ENCODE results near the gene NR6A1. TPM values are rescaled to one million over a fixed set of nuclear protein-coding genes. Genes with fewer than 3 reads are reported as not detected.

The NR6A1 gene
- total and polyA plus RNA-seq, 2 of the 13 experiments (the other 11 are each of a cell fraction or from before 2014, with no cell fraction given): 28.1 to 31.5 TPM

DNA sequence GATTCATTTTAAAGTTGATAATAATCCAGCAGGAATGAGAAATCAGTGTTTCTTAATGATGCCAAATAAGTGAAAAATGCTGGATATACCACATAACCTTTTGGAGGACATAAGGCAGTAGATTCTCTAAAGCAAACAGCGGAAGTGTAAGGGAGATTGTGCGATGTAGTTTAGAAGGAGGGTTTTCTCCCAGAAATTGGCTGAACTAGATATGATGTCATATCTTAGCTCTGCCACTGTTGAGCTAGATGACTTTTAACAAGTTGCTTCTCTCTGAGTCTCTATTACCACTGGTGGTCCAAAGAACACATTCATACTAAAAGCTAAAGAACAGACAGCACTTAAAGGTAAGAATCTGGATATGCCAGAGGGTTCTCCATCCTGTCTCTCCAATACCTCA, 107.0 kb downstream of the NR6A1 start:
- no peak for FAIRE-seq
- no peak overlapping the region for H2AFZ ChIP-seq (ENCODE audit: low read length)
- no peaks in the 10 kb centered on the region for H3K36me3 ChIP-seq (replicated peaks in 1 of 2; ENCODE audit: control insufficient read depth in 1 of 2, insufficient read depth in 2 of 2, low read length in 2 of 2)
- ChIA-PET CTCF (ENCODE audit: low intra/inter-chr PET ratio, low total read pairs) (no interaction called here), POLR2A (interaction anchor here (0.6 to 1.1 kb wide), 3 partner anchors 9 to 197 kb away, joined by 3 to 5 read pairs (median 3); no protein-coding TSS in a partner anchor)
- intact Hi-C loops (cut with micrococcal nuclease; ENCODE audit: unreplicated experiment) (no loop called here), in situ Hi-C loops (cut with HindIII; ENCODE audit: extremely low pct_ligation_motif_present, low pct_unique_long_range_greater_than_20kb) (no loop called here)
- H3K9me3 ChIP-seq (ENCODE audit: low read length): no peaks in the 10 kb centered on the region
- no peaks in the 10 kb centered on the region for H4K20me1 ChIP-seq (ENCODE audit: insufficient read depth, low read length)
- 96% methylated on average over 2 of the region's 2 CpGs for WGBS (ENCODE audit: low lambda C conversion rate)
- peaks cover 79% of the 10 kb centered on the region for H3K4me1 ChIP-seq (ENCODE audit: insufficient read depth, low read length)
- H3K27ac ChIP-seq (ENCODE audit: extremely low read length, insufficient read depth, low read length): no peak overlapping the region
- H3K9ac ChIP-seq (ENCODE audit: insufficient read depth, low read depth, low read length): no peak overlapping the region
- no peak overlapping the region for H3K4me2 ChIP-seq (ENCODE audit: low read depth, low read length)
- ATAC-seq: no peak
- no TSS peak for BruUV-seq (replicated peaks)
- DNase-seq (ENCODE audit: low spot score): no peak
- no peaks in the 10 kb centered on the region for H3K27me3 ChIP-seq (ENCODE audit: control insufficient read depth in 1 of 2, insufficient read depth in 2 of 2, low read length in 2 of 2)
- no peak overlapping the region for H3K4me3 ChIP-seq (replicated peaks in 1 of 3; ENCODE audit: insufficient read depth in 1 of 3, low read depth in 2 of 3, low read length in 3 of 3)
- H3K79me2 ChIP-seq (ENCODE audit: insufficient read depth, low read length): peaks cover 50% of the 10 kb centered on the region
- TF ChIP-seq ATF7 (IDR thresholded peaks at IDR 0.05) (peak; percentile 39; the same call in 1 of the 2 replicates), ATF7 (CRISPR knock-in tag; IDR thresholded peaks at IDR 0.05) (no peak)
- TF ChIP-seq, protein P1, sequence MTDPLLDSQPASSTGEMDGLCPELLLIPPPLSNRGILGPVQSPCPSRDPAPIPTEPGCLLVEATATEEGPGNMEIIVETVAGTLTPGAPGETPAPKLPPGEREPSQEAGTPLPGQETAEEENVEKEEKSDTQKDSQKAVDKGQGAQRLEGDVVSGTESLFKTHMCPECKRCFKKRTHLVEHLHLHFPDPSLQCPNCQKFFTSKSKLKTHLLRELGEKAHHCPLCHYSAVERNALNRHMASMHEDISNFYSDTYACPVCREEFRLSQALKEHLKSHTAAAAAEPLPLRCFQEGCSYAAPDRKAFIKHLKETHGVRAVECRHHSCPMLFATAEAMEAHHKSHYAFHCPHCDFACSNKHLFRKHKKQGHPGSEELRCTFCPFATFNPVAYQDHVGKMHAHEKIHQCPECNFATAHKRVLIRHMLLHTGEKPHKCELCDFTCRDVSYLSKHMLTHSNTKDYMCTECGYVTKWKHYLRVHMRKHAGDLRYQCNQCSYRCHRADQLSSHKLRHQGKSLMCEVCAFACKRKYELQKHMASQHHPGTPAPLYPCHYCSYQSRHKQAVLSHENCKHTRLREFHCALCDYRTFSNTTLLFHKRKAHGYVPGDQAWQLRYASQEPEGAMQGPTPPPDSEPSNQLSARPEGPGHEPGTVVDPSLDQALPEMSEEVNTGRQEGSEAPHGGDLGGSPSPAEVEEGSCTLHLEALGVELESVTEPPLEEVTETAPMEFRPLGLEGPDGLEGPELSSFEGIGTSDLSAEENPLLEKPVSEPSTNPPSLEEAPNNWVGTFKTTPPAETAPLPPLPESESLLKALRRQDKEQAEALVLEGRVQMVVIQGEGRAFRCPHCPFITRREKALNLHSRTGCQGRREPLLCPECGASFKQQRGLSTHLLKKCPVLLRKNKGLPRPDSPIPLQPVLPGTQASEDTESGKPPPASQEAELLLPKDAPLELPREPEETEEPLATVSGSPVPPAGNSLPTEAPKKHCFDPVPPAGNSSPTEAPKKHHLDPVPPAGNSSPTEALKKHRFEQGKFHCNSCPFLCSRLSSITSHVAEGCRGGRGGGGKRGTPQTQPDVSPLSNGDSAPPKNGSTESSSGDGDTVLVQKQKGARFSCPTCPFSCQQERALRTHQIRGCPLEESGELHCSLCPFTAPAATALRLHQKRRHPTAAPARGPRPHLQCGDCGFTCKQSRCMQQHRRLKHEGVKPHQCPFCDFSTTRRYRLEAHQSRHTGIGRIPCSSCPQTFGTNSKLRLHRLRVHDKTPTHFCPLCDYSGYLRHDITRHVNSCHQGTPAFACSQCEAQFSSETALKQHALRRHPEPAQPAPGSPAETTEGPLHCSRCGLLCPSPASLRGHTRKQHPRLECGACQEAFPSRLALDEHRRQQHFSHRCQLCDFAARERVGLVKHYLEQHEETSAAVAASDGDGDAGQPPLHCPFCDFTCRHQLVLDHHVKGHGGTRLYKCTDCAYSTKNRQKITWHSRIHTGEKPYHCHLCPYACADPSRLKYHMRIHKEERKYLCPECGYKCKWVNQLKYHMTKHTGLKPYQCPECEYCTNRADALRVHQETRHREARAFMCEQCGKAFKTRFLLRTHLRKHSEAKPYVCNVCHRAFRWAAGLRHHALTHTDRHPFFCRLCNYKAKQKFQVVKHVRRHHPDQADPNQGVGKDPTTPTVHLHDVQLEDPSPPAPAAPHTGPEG (CRISPR knock-in tag; IDR thresholded peaks at IDR 0.05): no peak
